Measurements from ENCODE around the gene ATF6. TPM values are rescaled to one million over a fixed set of nuclear protein-coding genes. Genes with fewer than 3 reads are reported as not detected.

Gene ATF6
- total RNA-seq, 1 donor from 2014 or later = 38.6 TPM

GRCh38 chr1:161836018-161836417 is 69.9 kb downstream of the ATF6 start:
- Histone ChIP-seq H3K36me3 (ENCODE audit: control insufficient read depth, insufficient read depth, low read length) (no peaks in the 10 kb centered on the region), H3K4me3 (ENCODE audit: low read depth, low read length) (no peak overlapping the region), H3K27me3 (ENCODE audit: control insufficient read depth, insufficient read depth, low read length) (no peaks in the 10 kb centered on the region)
- no peak for TF ChIP-seq CTCF (IDR thresholded peaks at IDR 0.05; ENCODE audit: insufficient read depth, low read length, poor library complexity, severe bottlenecking)
- no peak for DNase-seq (ENCODE audit: low read depth)

- H3K27me3 ChIP-seq (ENCODE audit: control insufficient read depth, insufficient read depth, low read length) = no peaks in the 10 kb centered on the region
- H3K4me3 ChIP-seq (ENCODE audit: low read depth, low read length) = no peak overlapping the region
- no peak for DNase-seq (ENCODE audit: low read depth)
- H3K36me3 ChIP-seq (ENCODE audit: control insufficient read depth, insufficient read depth, low read length) = no peaks in the 10 kb centered on the region
- no peak for TF ChIP-seq CTCF (IDR thresholded peaks at IDR 0.05; ENCODE audit: insufficient read depth, low read length, poor library complexity, severe bottlenecking)
These were observed 72.2 kb downstream of the ATF6 start for GRCh38 chr1:161838362-161838761.

GRCh38 chr1:161838885-161839284 is 72.8 kb downstream of the ATF6 start:
- no peaks in the 10 kb centered on the region for H3K36me3 ChIP-seq (ENCODE audit: control insufficient read depth, insufficient read depth, low read length)
- H3K27me3 ChIP-seq (ENCODE audit: control insufficient read depth, insufficient read depth, low read length) = no peaks in the 10 kb centered on the region
- DNase-seq (ENCODE audit: low read depth) = no peak
- H3K4me3 ChIP-seq (ENCODE audit: low read depth, low read length) = no peak overlapping the region
- no peak for TF ChIP-seq CTCF (IDR thresholded peaks at IDR 0.05; ENCODE audit: insufficient read depth, low read length, poor library complexity, severe bottlenecking)

- H3K4me3 ChIP-seq (ENCODE audit: low read depth, low read length) = no peak overlapping the region
- no peak for TF ChIP-seq CTCF (IDR thresholded peaks at IDR 0.05; ENCODE audit: insufficient read depth, low read length, poor library complexity, severe bottlenecking)
These were observed 73.5 kb downstream of the ATF6 start for GRCh38 chr1:161839591-161839990.

GRCh38 chr1:161840363-161840762 is 74.2 kb downstream of the ATF6 start:
- Histone ChIP-seq H3K36me3 (ENCODE audit: control insufficient read depth, insufficient read depth, low read length) (no peaks in the 10 kb centered on the region), H3K4me3 (ENCODE audit: low read depth, low read length) (no peak overlapping the region), H3K27me3 (ENCODE audit: control insufficient read depth, insufficient read depth, low read length) (no peaks in the 10 kb centered on the region)
- no peak for DNase-seq (ENCODE audit: low read depth)
- TF ChIP-seq CTCF (IDR thresholded peaks at IDR 0.05; ENCODE audit: insufficient read depth, low read length, poor library complexity, severe bottlenecking) = no peak

More at GRCh38 chr1:161839591-161839990, 73.5 kb downstream of the ATF6 start:
- Histone ChIP-seq H3K27me3 (ENCODE audit: control insufficient read depth, insufficient read depth, low read length) (no peaks in the 10 kb centered on the region), H3K36me3 (ENCODE audit: control insufficient read depth, insufficient read depth, low read length) (no peaks in the 10 kb centered on the region)
- no peak for DNase-seq (ENCODE audit: low read depth)

GRCh38 chr1:161843156-161843555 is 77.0 kb downstream of the ATF6 start:
- no peaks in the 10 kb centered on the region for H3K27me3 ChIP-seq (ENCODE audit: control insufficient read depth, insufficient read depth, low read length)
- DNase-seq (ENCODE audit: low read depth) = no peak
- no peak for TF ChIP-seq CTCF (IDR thresholded peaks at IDR 0.05; ENCODE audit: insufficient read depth, low read length, poor library complexity, severe bottlenecking)
- no peaks in the 10 kb centered on the region for H3K36me3 ChIP-seq (ENCODE audit: control insufficient read depth, insufficient read depth, low read length)
- H3K4me3 ChIP-seq (ENCODE audit: low read depth, low read length) = no peak overlapping the region

Measured in kidney epithelial cell (primary cell).